Neural crest cell (in vitro differentiated cells): ENCODE measurements around the gene KPNA4. TPM values are rescaled to one million over a fixed set of nuclear protein-coding genes. Genes with fewer than 3 reads are reported as not detected.
A peak's percentile ranks its signal among the peaks of the same experiment; 100 is the strongest.

Experiments
- DNase-seq: peaks from one replicate; pipeline ENCODE4 v3.0.0; 2021; ENCODE audit warnings: low read depth, mixed read lengths, low spot score
- H3K27ac Mint-ChIP-seq: one replicate; pipeline ENCODE4 v1.8.0; 2021; ENCODE audit warnings: mild to moderate bottlenecking, mixed read lengths; ENCODE audit not compliant: unreplicated experiment
- H3K27me3 Mint-ChIP-seq: 2 replicates; pipeline ENCODE4 v1.8.0; 2021; ENCODE audit warnings: low read depth, mild to moderate bottlenecking, mixed read lengths
- H3K36me3 Mint-ChIP-seq: 2 replicates; pipeline ENCODE4 v1.8.0; 2021; ENCODE audit warnings: low read depth, mild to moderate bottlenecking, mixed read lengths
- H3K4me1 Mint-ChIP-seq: 2 replicates; pipeline ENCODE4 v1.8.0; 2021; ENCODE audit warnings: mixed read lengths
- H3K4me3 Mint-ChIP-seq: one replicate; pipeline ENCODE4 v1.8.0; 2021; ENCODE audit warnings: mild to moderate bottlenecking, mixed read lengths
- H3K9me3 Mint-ChIP-seq: 2 replicates; pipeline ENCODE4 v1.8.0; 2021; ENCODE audit warnings: mixed read lengths
- total RNA-seq: library from RNA; stranded (reverse); gene quantifications from 2 replicates; pipeline ENCODE4 v1.2.1, GENCODE V29; 2021
- TF ChIP-seq, protein P1 (sequence below): fragments of 200-600 bp; sonication (generic); conservative IDR thresholded peaks from 2 replicates; pipeline ENCODE4 v1.5.0; 2021; ENCODE audit warnings: antibody characterized with exemption, mild to moderate bottlenecking

KPNA4 gene
- total RNA-seq, 1 donor from 2014 or later, result 57.8 TPM

DNA sequence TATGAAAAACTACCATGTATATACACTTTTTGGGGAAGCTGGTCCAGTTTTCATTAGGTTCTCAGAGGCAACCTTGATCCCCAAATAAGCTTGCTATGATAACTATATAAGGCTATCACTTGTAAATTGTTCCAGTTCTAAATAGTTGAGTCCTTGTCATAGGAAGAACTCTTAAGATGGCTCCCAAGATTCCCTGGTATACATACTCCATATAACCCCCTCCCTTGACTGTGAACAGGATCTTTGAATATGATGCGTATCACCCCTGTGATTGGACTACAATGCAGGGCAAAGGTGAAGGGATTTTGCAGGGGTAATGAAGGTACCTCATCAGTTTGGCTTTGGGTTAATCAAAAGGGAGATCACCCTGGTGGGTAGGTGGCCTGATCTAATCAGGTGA is 67.2 kb downstream of the KPNA4 start:
- TF ChIP-seq, protein P1, sequence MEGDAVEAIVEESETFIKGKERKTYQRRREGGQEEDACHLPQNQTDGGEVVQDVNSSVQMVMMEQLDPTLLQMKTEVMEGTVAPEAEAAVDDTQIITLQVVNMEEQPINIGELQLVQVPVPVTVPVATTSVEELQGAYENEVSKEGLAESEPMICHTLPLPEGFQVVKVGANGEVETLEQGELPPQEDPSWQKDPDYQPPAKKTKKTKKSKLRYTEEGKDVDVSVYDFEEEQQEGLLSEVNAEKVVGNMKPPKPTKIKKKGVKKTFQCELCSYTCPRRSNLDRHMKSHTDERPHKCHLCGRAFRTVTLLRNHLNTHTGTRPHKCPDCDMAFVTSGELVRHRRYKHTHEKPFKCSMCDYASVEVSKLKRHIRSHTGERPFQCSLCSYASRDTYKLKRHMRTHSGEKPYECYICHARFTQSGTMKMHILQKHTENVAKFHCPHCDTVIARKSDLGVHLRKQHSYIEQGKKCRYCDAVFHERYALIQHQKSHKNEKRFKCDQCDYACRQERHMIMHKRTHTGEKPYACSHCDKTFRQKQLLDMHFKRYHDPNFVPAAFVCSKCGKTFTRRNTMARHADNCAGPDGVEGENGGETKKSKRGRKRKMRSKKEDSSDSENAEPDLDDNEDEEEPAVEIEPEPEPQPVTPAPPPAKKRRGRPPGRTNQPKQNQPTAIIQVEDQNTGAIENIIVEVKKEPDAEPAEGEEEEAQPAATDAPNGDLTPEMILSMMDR, result no peak
- H3K4me3 Mint-ChIP-seq, result no peak overlapping the region
- H3K9me3 Mint-ChIP-seq, result no peaks in the 10 kb centered on the region
- DNase-seq, result no peak
- no peak overlapping the region for H3K27ac Mint-ChIP-seq
- no peaks in the 10 kb centered on the region for H3K27me3 Mint-ChIP-seq
- peaks cover 12% of the 10 kb centered on the region for H3K36me3 Mint-ChIP-seq
- H3K4me1 Mint-ChIP-seq, result no peaks in the 10 kb centered on the region

DNA sequence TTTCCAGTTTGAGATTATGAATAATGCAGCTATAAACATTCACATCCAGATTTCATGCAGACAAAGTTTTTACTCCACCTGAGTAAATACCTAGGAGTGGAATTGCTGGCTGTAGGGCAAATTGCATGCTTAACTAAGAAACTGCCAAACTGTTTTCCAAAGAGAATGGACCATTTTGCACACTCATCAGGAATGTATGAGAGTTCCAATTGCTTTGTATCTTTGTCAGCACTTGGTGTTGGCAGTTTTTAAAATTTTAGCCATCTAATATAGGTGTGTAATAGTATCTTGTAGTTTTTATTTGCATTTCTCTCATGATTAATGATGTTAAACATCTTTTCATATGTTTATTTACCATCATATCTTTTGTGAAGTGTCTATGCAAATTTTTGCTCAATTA is 75.2 kb downstream of the KPNA4 start:
- Mint-ChIP-seq H3K4me3 (no peak overlapping the region), H3K9me3 (no peaks in the 10 kb centered on the region), H3K27ac (no peak overlapping the region), H3K27me3 (no peaks in the 10 kb centered on the region), H3K4me1 (no peaks in the 10 kb centered on the region), H3K36me3 (no peaks in the 10 kb centered on the region)
- DNase-seq, result no peak
- TF ChIP-seq, protein P1, result no peak

DNA sequence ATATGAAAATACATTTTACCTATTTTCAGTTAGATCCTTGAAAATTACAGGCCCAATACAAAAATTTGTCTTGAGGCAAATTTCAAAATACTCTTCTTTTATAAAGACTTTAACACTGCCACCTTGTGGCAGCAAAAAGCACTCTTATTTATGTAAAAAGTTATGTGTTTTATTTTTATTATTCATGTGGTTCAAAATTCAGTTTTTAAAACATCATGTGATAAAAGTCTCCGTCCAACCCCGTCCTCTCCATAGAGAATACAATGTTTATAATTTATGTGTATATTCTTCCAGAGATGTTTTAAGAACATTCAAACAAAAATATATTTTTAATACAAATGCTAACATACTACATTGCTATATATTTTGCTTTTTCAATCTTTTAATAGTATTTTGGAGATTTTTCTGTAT is 78.9 kb downstream of the KPNA4 start:
- Mint-ChIP-seq H3K36me3 (no peaks in the 10 kb centered on the region), H3K4me3 (no peak overlapping the region)
- no peak for DNase-seq

DNA sequence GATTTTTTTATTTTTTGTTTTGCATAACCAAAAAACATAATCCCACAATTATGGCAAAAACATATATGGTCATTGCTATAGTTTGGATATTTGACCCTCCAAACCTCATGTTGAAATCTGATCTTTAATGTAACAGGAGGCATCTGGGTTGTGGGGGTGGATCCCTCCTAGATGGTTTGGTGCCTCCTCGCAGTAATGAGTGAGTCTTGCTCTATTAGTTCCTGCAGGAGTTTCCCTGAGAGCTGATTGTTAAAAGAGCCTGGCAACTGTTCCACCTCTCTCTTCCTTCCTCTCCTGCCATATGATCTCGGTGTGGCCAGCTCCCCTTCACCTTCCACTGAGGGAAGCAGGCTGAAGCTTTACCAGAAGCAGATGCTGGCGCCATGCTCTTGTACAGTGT is 82.6 kb downstream of the KPNA4 start:
- DNase-seq, result no peak
- TF ChIP-seq, protein P1, result no peak
- Mint-ChIP-seq H3K4me1 (no peaks in the 10 kb centered on the region), H3K27me3 (no peaks in the 10 kb centered on the region), H3K36me3 (no peaks in the 10 kb centered on the region), H3K4me3 (no peak overlapping the region), H3K27ac (no peak overlapping the region), H3K9me3 (no peaks in the 10 kb centered on the region)

More for the DNA sequence above, 78.9 kb downstream of the KPNA4 start:
- Mint-ChIP-seq H3K4me1 (no peaks in the 10 kb centered on the region), H3K27ac (no peak overlapping the region), H3K9me3 (no peaks in the 10 kb centered on the region), H3K27me3 (no peaks in the 10 kb centered on the region)
- TF ChIP-seq, protein P1, result peak; percentile 84

DNA sequence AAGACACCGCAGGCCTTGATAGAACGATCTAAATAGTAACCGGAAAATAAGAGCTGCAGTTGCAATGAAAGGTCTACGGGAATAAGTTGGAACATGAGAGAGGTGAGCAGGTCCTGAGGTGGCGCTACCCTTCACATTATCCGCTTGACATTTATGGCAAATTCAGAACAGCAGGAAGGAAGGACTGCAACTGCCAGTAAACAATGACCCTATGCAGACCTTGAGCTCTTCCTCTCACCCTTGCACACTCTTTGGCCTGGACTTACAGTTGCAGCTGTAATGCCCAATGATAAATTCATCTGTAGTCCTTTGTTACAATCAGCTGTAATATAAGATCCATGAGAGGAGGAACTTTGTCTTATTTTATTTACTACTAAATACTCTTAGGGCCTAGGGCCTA is 83.5 kb downstream of the KPNA4 start:
- TF ChIP-seq, protein P1, result no peak
- DNase-seq, result no peak

DNA sequence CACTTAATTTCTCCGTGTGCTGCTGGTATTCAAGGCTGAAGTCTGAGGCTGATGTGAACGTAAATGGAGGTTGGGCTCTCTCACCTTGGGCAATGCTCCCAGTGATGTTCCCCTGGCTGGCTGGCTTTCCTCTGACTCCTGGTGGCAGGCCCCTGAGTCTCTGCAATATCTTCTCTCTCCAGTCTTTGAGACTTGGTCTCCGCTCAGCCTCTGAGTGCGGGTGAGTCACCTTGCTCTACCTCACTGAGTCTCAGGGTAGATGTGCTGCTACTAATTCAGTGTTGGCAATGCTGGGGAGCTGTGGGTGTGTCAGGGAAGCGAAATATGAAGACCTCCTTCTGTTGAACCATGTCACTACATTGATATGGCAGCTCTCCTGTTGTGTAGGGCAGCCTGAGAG is 84.4 kb downstream of the KPNA4 start:
- no peaks in the 10 kb centered on the region for H3K4me1 Mint-ChIP-seq
- TF ChIP-seq, protein P1, result no peak
- no peaks in the 10 kb centered on the region for H3K27me3 Mint-ChIP-seq
- H3K4me3 Mint-ChIP-seq, result no peak overlapping the region
- no peaks in the 10 kb centered on the region for H3K36me3 Mint-ChIP-seq
- H3K9me3 Mint-ChIP-seq, result no peaks in the 10 kb centered on the region
- no peak for DNase-seq
- no peak overlapping the region for H3K27ac Mint-ChIP-seq

More for the DNA sequence above, 83.5 kb downstream of the KPNA4 start:
- H3K36me3 Mint-ChIP-seq, result no peaks in the 10 kb centered on the region
- H3K27me3 Mint-ChIP-seq, result no peaks in the 10 kb centered on the region
- no peaks in the 10 kb centered on the region for H3K4me1 Mint-ChIP-seq
- no peak overlapping the region for H3K27ac Mint-ChIP-seq
- no peak overlapping the region for H3K4me3 Mint-ChIP-seq
- H3K9me3 Mint-ChIP-seq, result no peaks in the 10 kb centered on the region
